ENCODE data around the gene PLTP. TPM values are rescaled to one million over a fixed set of nuclear protein-coding genes. Genes with fewer than 3 reads are reported as not detected.

Gene PLTP
- total RNA-seq, 1 experiment from 2014 or later: 19.8 TPM

DNA sequence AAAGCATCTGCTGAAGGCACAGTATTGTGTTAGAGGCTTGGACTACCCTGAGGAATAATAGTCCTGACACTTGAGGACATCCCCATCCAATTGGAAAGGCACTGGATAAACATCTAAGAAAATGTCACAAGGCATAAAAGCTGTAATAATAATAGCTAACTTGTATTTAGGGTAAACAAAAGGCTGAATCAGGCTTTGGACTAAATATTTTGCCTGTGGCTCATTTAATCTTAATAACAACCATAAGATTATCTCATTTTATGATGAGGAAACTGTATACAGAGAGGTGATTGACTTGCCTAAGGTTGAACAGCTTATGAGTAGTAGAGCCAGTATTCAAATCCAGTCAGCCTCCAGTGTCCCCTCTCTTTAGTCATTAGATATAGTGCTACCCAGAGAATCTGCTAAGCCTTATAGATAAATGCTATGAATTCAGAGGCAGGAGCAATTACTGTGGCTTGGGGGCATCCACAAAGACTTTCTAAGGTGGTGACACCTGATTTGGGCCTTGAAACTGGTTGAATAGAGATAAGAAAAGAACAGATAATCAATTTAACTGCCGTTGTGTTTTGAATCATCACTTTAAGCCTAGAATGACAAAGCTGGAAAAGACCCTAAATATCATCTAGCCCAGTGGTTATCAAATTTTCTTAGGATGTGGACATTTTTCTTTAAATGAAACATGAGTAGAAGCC is 38.4 kb downstream of the PLTP start:
- Histone ChIP-seq H3K27ac (ENCODE audit: low read length) (no peak overlapping the region), H3K9me2 (replicated peaks; ENCODE audit: insufficient read depth, low read length) (no peaks in the 10 kb centered on the region), H3K4me2 (ENCODE audit: low read depth, low read length, poor library complexity, severe bottlenecking) (no peak overlapping the region), H3K27me3 (ENCODE audit: low read length) (no peaks in the 10 kb centered on the region), H3K9ac (ENCODE audit: low read length) (no peak overlapping the region), H3K4me3 (ENCODE audit: low read length) (no peak overlapping the region), H3K36me3 (ENCODE audit: insufficient read depth, low read length) (no peaks in the 10 kb centered on the region), H4K20me1 (ENCODE audit: insufficient read depth, low read depth, low read length) (no peaks in the 10 kb centered on the region), H3K9me3 (ENCODE audit: low read length) (no peaks in the 10 kb centered on the region), H2AFZ (ENCODE audit: low read length) (no peak overlapping the region), H3K79me2 (ENCODE audit: low read length) (no peaks in the 10 kb centered on the region), H3K4me1 (ENCODE audit: low read length) (no peaks in the 10 kb centered on the region)
- no peak for DNase-seq

DNA sequence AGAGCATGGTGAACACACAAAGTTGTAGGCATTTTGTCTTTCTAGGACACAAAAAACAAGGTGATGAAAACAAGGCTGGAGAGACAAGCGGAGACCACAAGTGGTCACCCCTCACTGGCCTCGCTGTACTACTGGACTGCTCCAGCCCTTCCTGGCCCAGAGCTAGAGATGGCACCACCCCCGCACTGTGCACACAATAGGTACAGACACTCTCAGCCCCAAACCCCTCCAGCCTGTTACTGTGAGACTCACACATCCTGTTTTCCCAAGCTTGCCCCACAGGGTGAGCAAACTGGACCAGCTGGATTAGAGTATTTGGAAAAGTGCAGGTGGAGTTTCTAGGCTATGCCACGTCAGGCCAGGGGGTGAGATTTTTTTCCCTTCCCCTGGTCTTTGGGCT is 39.3 kb downstream of the PLTP start:
- no peak overlapping the region for H3K4me3 ChIP-seq (ENCODE audit: low read length)
- no peak for DNase-seq
- H3K36me3 ChIP-seq (ENCODE audit: insufficient read depth, low read length): no peaks in the 10 kb centered on the region

DNA sequence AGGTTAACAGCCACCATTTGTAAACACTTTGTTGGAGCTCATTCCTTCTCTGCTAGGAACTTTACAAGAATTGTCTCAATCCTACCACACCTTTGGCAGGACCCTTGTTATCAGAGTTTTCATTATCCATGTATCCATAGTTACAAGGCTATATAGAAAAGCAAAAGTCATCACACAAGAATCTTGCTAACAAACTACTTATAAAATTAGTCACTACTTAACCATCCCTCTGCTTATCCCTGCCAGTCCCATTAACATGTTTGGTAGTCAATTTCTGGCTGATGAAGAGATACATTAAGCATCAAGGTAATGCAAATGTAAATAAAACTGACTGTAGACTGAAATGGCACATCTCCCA is 44.2 kb downstream of the PLTP start:
- no peaks in the 10 kb centered on the region for H3K4me1 ChIP-seq (ENCODE audit: low read length)
- H3K27me3 ChIP-seq (ENCODE audit: low read length): no peaks in the 10 kb centered on the region
- no peaks in the 10 kb centered on the region for H3K36me3 ChIP-seq (ENCODE audit: insufficient read depth, low read length)
- no peak overlapping the region for H3K9ac ChIP-seq (ENCODE audit: low read length)
- H3K27ac ChIP-seq (ENCODE audit: low read length): no peak overlapping the region
- H4K20me1 ChIP-seq (ENCODE audit: insufficient read depth, low read depth, low read length): no peaks in the 10 kb centered on the region
- no peak overlapping the region for H3K4me2 ChIP-seq (ENCODE audit: low read depth, low read length, poor library complexity, severe bottlenecking)
- no peak for DNase-seq
- peaks cover 8% of the 10 kb centered on the region; the same call in 1 of the 2 replicates for H3K79me2 ChIP-seq (ENCODE audit: low read length)
- H3K9me2 ChIP-seq (replicated peaks; ENCODE audit: insufficient read depth, low read length): no peaks in the 10 kb centered on the region
- H2AFZ ChIP-seq (ENCODE audit: low read length): no peak overlapping the region
- no peak overlapping the region for H3K4me3 ChIP-seq (ENCODE audit: low read length)
- H3K9me3 ChIP-seq (ENCODE audit: low read length): no peaks in the 10 kb centered on the region

More for the DNA sequence above, 39.3 kb downstream of the PLTP start:
- Histone ChIP-seq H3K79me2 (ENCODE audit: low read length) (0 out of 2 replicates have a peak, but pooled peaks cover 3% of the 10 kb centered on the region), H3K27ac (ENCODE audit: low read length) (no peak overlapping the region), H4K20me1 (ENCODE audit: insufficient read depth, low read depth, low read length) (no peaks in the 10 kb centered on the region), H3K9me2 (replicated peaks; ENCODE audit: insufficient read depth, low read length) (no peaks in the 10 kb centered on the region), H3K4me2 (ENCODE audit: low read depth, low read length, poor library complexity, severe bottlenecking) (no peak overlapping the region), H3K27me3 (ENCODE audit: low read length) (no peaks in the 10 kb centered on the region), H3K4me1 (ENCODE audit: low read length) (no peaks in the 10 kb centered on the region), H3K9me3 (ENCODE audit: low read length) (no peaks in the 10 kb centered on the region), H3K9ac (ENCODE audit: low read length) (no peak overlapping the region), H2AFZ (ENCODE audit: low read length) (no peak overlapping the region)

DNA sequence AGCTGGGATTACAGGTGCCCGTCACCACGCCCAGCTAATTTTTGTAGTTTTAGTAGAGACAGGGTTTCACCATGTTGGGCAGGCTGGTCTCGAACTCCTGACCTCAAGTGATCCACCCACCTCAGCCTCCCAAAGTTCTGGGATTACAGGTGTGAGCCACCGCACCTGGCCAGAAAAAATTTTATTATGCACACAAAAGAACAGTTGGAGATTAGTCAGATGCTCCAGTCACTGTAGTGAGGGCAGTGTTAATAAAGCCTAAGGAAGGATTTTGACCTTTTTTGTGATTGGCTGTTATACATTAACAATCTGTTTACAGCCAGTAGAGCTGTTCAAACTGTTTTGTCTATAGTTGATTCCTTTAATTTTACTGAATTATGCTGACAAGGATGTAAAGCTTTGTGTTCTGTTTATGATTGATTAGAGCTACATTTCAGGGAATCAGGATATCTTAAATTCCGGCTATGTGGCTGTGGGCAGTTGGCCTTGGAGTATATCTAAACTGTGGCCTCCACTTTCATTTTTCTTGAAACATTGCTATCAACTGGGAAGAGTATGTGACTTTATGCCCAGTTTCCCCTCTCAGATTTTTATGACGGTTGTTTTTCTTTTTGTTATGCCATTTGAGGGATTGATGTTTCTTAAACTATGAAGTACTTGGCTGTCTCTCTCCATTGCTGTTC is 44.7 kb downstream of the PLTP start:
- Histone ChIP-seq H3K4me3 (ENCODE audit: low read length) (no peak overlapping the region), H4K20me1 (ENCODE audit: insufficient read depth, low read depth, low read length) (no peaks in the 10 kb centered on the region), H3K4me1 (ENCODE audit: low read length) (no peaks in the 10 kb centered on the region), H3K9ac (ENCODE audit: low read length) (no peak overlapping the region), H3K79me2 (ENCODE audit: low read length) (peaks cover 10% of the 10 kb centered on the region; the same call in 1 of the 2 replicates), H3K36me3 (ENCODE audit: insufficient read depth, low read length) (no peaks in the 10 kb centered on the region), H3K9me2 (replicated peaks; ENCODE audit: insufficient read depth, low read length) (no peaks in the 10 kb centered on the region), H3K4me2 (ENCODE audit: low read depth, low read length, poor library complexity, severe bottlenecking) (no peak overlapping the region), H3K27me3 (ENCODE audit: low read length) (no peaks in the 10 kb centered on the region), H3K27ac (ENCODE audit: low read length) (no peak overlapping the region), H2AFZ (ENCODE audit: low read length) (no peak overlapping the region), H3K9me3 (ENCODE audit: low read length) (no peaks in the 10 kb centered on the region)
- no peak for DNase-seq

DNA sequence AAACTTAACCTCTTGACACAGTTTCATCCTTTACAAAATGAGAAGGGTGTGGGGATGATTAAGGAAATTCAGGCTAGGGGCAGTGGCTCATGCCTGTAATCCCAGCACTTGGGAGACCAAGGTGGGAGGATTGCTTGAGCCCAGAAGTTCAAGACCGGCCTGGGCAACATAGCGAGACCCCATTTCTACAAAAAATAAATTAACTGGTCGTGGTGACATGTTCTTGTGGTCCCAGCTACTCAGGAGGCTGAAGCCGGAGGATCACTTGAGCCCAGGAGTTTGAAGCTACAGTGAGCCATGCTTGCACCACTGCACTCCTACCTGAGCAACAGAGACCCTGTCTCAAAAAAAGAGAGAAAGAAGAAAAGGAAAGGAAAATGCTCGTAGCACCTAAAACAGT is 45.5 kb downstream of the PLTP start:
- Histone ChIP-seq H3K27me3 (ENCODE audit: low read length) (no peaks in the 10 kb centered on the region), H3K9me2 (replicated peaks; ENCODE audit: insufficient read depth, low read length) (no peaks in the 10 kb centered on the region)

DNA sequence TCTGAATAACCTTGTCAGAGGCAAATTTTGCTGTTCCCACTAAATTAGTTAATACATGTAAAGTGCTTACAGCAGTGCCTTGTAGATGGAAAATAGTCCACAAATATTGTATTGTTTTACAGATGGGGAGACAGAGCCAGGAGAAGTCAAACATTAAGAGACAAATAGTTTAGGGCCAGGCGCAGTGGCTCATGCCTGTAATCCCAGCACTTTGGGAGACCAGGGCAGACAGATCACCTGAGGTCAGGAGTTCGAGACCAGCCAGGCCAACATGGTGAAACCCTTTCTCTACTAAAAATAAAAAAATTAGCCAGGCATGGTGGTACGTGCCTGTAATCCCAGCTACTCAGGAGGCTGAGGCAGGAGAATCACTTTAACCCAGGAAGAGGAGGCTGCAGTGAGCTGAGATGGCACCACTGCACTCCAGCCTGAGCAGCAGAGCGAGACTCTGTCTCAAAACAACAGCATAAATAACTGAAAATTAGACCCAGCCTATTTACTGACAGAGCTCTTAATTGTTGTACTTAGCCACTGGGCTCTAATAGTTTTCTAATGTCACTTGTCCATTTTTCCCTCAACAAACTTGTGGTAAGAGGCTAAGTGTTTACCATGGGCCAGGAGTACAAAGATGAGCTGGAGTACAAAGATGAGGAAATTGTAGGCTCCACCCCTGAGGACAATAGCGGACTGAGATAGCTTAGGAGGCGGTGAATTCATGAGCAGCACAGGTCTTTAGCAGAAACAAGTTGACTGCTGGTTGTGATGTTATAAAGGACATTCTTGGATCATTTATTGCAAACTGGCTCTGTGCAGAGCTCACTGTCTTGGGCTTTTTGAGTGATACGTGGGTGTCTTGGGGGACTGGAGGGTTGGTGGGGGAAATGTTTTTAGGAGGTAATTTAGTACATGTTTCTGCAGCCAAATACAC is 48.1 kb downstream of the PLTP start:
- Histone ChIP-seq H2AFZ (ENCODE audit: low read length) (no peak overlapping the region), H3K27ac (ENCODE audit: low read length) (no peak overlapping the region), H3K36me3 (ENCODE audit: insufficient read depth, low read length) (no peaks in the 10 kb centered on the region), H3K79me2 (ENCODE audit: low read length) (peaks cover 21% of the 10 kb centered on the region), H3K9me2 (replicated peaks; ENCODE audit: insufficient read depth, low read length) (no peaks in the 10 kb centered on the region), H3K4me1 (ENCODE audit: low read length) (peaks cover 4% of the 10 kb centered on the region), H3K4me3 (ENCODE audit: low read length) (no peak overlapping the region), H3K4me2 (ENCODE audit: low read depth, low read length, poor library complexity, severe bottlenecking) (no peak overlapping the region), H3K9me3 (ENCODE audit: low read length) (no peaks in the 10 kb centered on the region), H3K9ac (ENCODE audit: low read length) (no peak overlapping the region), H4K20me1 (ENCODE audit: insufficient read depth, low read depth, low read length) (no peaks in the 10 kb centered on the region), H3K27me3 (ENCODE audit: low read length) (no peaks in the 10 kb centered on the region)
- DNase-seq: no peak

More for the DNA sequence above, 45.5 kb downstream of the PLTP start:
- H2AFZ ChIP-seq (ENCODE audit: low read length): no peak overlapping the region
- no peak overlapping the region for H3K27ac ChIP-seq (ENCODE audit: low read length)
- no peaks in the 10 kb centered on the region for H3K36me3 ChIP-seq (ENCODE audit: insufficient read depth, low read length)
- no peak overlapping the region for H3K9ac ChIP-seq (ENCODE audit: low read length)
- H3K79me2 ChIP-seq (ENCODE audit: low read length): peaks cover 10% of the 10 kb centered on the region; the same call in 1 of the 2 replicates
- H3K4me2 ChIP-seq (ENCODE audit: low read depth, low read length, poor library complexity, severe bottlenecking): no peak overlapping the region
- DNase-seq: no peak
- H4K20me1 ChIP-seq (ENCODE audit: insufficient read depth, low read depth, low read length): no peaks in the 10 kb centered on the region
- H3K9me3 ChIP-seq (ENCODE audit: low read length): no peaks in the 10 kb centered on the region
- no peak overlapping the region for H3K4me3 ChIP-seq (ENCODE audit: low read length)
- H3K4me1 ChIP-seq (ENCODE audit: low read length): no peaks in the 10 kb centered on the region

DNA sequence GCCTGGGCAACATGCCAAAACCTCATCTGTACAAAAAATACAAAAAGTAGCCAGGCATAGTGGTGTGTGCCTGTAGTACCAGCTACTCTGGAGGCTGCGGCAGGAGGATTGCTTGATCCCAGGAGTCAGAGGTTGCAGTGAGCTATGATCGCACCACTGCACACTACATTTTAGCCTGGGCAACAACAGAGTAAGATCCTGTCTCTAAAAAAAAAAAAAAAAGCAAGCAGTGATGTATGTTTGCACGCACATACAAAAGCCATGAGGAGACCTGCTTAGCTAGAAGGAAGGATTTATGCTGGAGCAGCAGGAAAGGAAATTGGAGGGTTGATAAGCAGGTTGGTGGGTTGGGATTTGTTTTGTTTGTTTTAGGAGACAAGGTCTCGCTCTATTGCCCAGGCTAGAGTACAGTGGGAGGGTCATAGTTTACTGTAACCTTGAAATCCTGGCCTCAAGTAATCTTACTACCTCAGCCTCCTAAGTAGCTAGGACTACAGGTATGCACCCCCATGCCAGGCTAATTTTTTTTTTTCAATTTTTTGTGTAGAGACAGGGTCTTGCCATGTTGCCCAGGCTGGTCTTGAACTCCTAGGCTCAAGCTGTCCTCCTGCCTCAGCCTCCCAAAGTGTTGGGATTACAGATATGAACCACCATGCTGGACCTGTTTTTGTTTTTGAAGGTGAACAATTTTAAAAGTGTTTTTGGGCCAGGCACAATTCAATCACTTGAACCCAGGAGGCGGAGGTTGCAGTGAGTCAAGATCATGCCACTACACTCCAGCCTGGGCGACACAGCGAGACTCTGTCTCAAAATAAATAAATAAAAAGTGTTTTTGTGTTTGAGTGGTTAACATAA is 50.5 kb downstream of the PLTP start:
- H3K79me2 ChIP-seq (ENCODE audit: low read length): peaks cover 34% of the 10 kb centered on the region
- no peaks in the 10 kb centered on the region for H3K9me3 ChIP-seq (ENCODE audit: low read length)
- no peaks in the 10 kb centered on the region for H3K9me2 ChIP-seq (replicated peaks; ENCODE audit: insufficient read depth, low read length)
- H3K27me3 ChIP-seq (ENCODE audit: low read length): no peaks in the 10 kb centered on the region
- no peak overlapping the region for H2AFZ ChIP-seq (ENCODE audit: low read length)
- peaks cover 14% of the 10 kb centered on the region for H3K4me1 ChIP-seq (ENCODE audit: low read length)
- H4K20me1 ChIP-seq (ENCODE audit: insufficient read depth, low read depth, low read length): no peaks in the 10 kb centered on the region
- H3K9ac ChIP-seq (ENCODE audit: low read length): no peak overlapping the region
- H3K4me3 ChIP-seq (ENCODE audit: low read length): no peak overlapping the region
- no peak for DNase-seq
- H3K4me2 ChIP-seq (ENCODE audit: low read depth, low read length, poor library complexity, severe bottlenecking): no peak overlapping the region
- no peaks in the 10 kb centered on the region for H3K36me3 ChIP-seq (ENCODE audit: insufficient read depth, low read length)
- no peak overlapping the region for H3K27ac ChIP-seq (ENCODE audit: low read length)

All from Karpas-422 (cell line).